Activated CD8-positive, alpha-beta memory T cell treated with anti-CD3 and anti-CD28 coated beads for 36 hours (primary cell): ENCODE results near the gene EHBP1. TPM values are rescaled to one million over a fixed set of nuclear protein-coding genes. Genes with fewer than 3 reads are reported as not detected.

ENCODE experiments used
- CTCF ChIA-PET: fragments of 350-600 bp; sonication (Branson Sonifier 250); formaldehyde crosslinking; loops from one replicate; lab custom pipeline; 2021; ENCODE audit warnings: antibody characterized with exemption; lab: Charles Lee
- POLR2A ChIA-PET: fragments of 350-600 bp; sonication (Branson Sonifier 250); formaldehyde crosslinking; loops from one replicate; lab custom pipeline; 2021; ENCODE audit warnings: antibody characterized with exemption; lab: Charles Lee
- total RNA-seq, 2 experiments: library from RNA; stranded (reverse); gene quantifications; one replicate each; pipeline ENCODE4 v1.2.3, GENCODE V29; 2021

Gene EHBP1
- total RNA-seq, 2 experiments from 2014 or later, result 23.4 to 27.9 TPM

- POLR2A ChIA-PET, result no interaction called here
- CTCF ChIA-PET, result no interaction called here
These were observed 317.9 kb downstream of the EHBP1 start for GRCh38 chr2:63023444-63023843.

DNA sequence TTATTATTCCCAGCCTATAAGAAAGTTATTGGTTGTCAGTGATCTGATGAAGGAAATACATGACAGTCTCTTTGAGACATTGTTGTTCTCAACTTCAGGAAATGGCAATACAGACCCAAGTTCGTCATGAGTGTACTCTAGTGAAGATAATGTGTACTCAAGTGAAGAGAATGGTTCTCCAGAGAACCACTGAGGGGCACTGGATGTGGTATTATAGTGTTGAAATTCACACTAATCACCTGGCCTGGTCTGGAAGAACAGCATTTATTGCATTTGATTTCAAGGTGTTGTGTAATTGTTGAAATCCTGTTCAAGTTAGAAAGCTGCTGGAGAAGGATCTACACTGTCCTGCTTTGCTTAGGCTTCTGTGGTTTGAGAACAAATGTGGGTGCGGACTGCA is 321.7 kb downstream of the EHBP1 start:
- CTCF ChIA-PET, result no interaction called here
- POLR2A ChIA-PET, result no interaction called here

DNA sequence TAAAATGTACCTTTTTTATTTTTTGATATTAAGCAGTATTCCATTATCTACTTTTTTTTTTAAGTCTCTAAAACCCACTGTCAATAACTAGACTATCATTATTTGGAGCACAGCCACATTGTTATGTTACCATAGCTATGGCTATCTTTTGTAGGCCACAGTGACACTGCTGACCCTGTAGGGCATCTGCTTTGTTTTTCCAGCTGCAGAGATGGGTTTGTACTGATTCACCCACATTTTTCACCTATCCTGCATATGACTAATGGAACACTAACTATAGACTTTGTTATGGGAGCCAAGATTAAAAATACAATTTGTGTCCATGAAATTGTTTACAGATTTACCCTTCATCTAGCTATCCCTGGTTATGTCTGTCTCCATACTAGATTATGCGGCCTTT is 323.5 kb downstream of the EHBP1 start:
- ChIA-PET POLR2A (no interaction called here), CTCF (no interaction called here)

- CTCF ChIA-PET, result no interaction called here
These were observed 329.0 kb downstream of the EHBP1 start for GRCh38 chr2:63034526-63034925.

DNA sequence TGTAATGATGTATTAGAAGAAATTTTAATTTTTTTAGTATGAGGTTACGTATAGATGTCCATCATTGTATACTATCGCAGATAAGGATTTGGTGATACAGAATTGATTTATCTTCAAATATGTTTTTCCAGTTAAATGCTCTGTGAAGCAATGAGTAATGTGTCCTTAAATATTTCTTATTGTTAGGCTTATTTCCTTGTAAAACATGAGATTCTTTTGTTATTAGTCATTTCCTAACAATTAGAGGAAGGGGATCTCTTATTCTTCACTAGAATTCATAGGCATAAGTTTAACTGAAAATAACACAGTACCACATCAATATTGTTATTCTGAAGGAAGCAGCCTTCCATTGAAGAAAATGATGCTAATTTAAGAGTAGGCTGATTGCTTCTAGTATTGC is 329.7 kb downstream of the EHBP1 start:
- POLR2A ChIA-PET, result no interaction called here

More at GRCh38 chr2:63034526-63034925, 329.0 kb downstream of the EHBP1 start:
- POLR2A ChIA-PET, result no interaction called here

GRCh38 chr2:63035660-63036059 is 330.1 kb downstream of the EHBP1 start:
- CTCF ChIA-PET, result no interaction called here
- POLR2A ChIA-PET, result no interaction called here

More for the DNA sequence above, 329.7 kb downstream of the EHBP1 start:
- CTCF ChIA-PET, result no interaction called here

DNA sequence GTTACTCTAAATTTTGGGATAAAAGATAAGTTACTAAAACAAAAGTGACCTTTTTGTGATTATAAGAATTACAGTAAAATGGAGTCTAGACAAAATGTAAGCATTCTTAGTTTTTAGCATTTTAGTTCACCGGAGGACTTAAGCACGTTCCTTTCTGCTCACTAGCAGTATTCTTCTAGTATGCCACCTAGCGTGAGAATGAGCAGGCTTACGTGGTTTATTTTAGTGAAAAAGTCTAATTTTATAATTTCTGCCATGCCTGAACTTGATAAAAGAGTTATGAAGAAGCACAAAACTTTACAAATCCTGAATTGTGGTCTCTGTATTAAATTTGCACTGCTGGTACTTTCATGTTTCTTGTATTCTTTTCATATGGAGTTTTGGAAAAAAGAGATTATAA is 332.5 kb downstream of the EHBP1 start:
- ChIA-PET CTCF (no interaction called here), POLR2A (no interaction called here)

GRCh38 chr2:63040586-63040985 is 335.1 kb downstream of the EHBP1 start:
- POLR2A ChIA-PET, result no interaction called here
- CTCF ChIA-PET, result no interaction called here

DNA sequence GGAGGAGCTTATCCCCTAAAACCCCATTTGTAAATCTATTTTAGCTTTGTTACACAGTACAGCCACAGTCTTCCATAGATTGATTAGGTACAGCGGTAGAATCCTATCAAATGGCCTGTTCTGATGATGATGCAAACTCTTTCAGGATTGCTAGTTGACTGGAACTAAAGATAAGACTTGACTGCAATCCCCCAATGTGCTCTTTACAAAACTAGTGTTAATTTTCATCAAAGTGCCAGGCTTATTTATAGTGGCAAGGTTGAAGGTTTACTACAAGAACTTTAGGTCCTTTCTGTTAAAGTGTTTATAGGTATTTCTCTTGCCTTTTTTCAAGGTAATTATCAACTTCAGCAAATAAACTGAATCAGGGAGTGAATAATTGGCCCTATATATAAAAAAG is 336.1 kb downstream of the EHBP1 start:
- CTCF ChIA-PET, result no interaction called here
- POLR2A ChIA-PET, result no interaction called here

DNA sequence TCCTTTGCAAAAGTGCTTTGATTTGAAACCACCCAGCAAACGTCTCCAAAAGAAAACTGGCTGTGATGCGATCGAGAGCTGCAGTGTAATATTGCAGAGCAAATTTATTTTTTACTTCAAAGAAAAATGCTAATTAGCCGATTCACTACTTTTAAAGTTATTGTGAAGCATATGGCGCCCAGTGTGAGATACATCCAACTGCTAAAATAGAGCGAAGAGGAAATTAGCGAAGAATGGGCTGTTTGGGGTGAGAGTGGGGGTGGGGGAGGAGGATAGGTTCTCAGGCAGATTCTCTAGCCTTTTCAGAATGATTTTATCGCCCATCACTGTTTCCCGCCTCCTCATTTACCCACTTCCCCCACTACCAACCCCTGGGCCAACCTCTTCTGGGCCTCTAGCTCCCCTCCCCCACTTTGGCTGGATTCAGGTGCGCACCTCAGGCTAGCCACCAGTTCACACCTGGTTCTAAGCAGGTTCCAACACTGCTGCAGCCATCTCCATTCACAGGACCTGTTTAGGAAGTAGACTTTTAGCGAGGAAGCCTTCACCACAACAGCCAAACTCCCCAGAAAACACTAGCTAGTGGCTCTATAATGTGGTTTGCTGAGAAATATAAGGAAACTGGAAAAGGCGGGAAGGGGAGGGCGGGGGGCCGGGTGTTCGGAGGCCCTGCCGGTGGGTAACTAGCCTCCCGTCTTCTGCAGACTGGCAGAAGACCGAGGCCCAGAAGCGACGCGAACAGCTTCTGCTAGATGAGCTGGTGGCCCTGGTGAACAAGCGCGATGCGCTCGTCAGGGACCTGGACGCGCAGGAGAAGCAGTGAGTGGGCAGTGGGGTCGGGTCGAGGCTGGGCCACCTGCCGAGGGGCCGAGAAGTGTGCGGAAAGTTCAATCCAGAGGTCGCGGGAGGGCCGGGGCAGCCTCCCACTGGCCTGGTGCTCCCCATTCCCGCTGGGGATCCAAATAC is 339.1 kb downstream of the EHBP1 start:
- ChIA-PET CTCF (interaction anchor here (0.6 kb wide), 1 partner anchor 316 kb away, joined by 3 read pairs; no protein-coding TSS in a partner anchor), POLR2A (interaction anchor here (0.6 kb wide), 1 partner anchor 155 kb away, joined by 4 read pairs; no protein-coding TSS in a partner anchor)

DNA sequence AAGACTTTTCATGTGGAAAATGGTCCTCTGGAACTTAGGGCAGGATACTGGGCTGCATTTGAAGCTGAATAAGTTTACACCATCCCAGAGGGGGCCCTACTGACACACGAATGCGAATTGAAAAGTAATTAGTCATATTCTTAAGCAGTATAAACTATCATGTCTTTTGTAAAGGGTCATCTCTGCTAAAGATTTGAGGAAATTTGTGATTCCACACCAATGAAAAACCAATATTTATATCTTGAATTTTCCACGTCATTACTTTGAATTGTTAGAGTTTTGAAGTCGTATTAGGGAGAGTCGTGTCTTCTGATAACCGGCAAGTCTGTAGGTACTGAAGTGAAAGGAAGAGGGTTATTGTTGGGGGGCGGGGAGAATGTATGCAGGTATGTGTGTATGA is 341.0 kb downstream of the EHBP1 start:
- CTCF ChIA-PET, result no interaction called here
- POLR2A ChIA-PET, result no interaction called here

GRCh38 chr2:63046961-63047320 is 341.4 kb downstream of the EHBP1 start:
- POLR2A ChIA-PET, result no interaction called here

DNA sequence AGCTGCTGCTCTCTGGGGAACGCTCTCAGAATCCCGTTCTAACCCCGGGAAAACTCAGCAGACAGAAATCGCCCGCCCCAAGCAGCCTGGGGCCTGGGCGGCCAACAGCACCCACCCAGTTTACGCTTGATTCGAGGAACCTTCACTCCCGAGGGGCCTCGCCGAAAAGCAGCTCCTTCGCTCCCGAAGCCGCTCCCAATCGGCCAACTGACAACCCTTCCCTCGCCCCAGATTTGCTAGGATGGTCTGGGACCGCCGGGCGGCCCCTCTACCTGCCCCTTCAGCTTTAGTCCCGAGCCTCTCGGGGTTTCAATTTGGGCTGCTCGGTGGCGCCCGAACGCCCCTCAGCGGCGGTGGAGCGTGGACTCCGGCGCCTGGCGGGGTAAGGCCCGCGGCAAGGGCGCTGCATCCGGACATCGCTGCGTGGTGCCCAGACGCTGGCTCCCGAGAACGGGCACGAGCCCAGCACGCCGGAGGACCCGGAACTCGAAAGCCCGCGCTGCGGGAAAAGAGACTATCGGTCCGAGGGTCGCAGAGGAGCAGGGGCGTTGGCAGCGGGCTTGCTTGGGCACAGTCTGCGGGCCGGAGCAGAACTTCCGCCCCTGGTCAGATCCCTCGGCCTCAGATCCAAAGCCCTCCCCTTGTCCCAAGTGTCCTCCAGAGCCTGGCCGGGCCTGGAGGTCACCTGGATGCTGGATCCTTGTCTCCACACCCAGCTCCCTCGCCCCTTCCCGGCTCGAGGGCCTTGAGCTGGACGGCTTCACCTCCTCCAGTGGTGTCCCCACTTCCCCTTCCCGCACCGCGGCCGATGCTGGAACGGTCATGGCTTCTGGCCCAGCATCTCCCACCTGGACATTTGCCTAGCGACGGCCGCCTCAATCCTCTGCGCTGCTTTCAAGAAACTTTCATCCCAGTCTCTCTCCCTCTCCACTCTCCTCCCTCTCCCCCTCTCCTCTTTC is 342.1 kb downstream of the EHBP1 start:
- ChIA-PET CTCF (no interaction called here), POLR2A (no interaction called here)

More at GRCh38 chr2:63046961-63047320, 341.4 kb downstream of the EHBP1 start:
- CTCF ChIA-PET, result no interaction called here

DNA sequence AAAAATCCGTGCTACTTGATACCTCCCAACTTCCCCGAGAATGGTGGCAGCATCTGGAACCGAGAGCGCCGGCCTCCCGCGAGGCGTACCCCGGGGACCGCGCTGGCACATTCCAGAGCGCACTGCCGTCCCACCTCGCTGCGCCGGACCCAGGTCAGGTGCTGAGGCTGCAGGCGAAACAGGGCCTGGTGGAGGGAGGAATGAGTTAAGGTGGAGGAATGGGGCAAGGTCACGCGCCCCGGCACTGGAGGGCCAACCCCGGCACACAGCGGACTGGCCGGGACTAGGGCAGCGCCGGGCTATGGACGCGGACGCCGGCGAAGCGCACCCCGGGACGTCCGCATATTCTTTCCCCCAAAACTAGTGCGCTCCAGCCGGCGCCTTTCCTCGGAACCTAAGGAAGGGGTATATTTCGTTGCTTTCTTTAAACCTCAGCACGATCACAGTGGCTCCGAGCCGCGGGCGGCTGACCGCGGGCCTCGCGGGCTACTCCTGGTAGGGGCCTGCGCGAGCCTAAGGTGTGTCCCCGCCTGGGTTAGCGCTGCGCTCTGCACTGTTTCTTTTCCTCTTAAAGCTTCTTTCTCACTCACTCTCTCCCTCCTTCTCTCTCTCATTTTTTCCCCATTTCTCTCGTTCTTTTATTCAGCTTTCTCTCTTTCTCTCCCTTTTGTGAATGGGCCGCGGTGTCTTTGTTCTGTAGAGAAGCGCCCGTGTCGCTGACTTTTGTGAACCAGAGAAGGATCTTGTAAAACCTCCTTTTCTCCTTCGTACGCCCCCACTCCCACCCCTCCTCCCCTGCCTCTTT is 343.1 kb downstream of the EHBP1 start:
- ChIA-PET POLR2A (no interaction called here), CTCF (no interaction called here)

GRCh38 chr2:63049211-63049969 is 343.9 kb downstream of the EHBP1 start:
- ChIA-PET POLR2A (interaction anchor here (0.6 kb wide), 1 partner anchor 93 kb away, joined by 6 read pairs; no protein-coding TSS in a partner anchor), CTCF (no interaction called here)

DNA sequence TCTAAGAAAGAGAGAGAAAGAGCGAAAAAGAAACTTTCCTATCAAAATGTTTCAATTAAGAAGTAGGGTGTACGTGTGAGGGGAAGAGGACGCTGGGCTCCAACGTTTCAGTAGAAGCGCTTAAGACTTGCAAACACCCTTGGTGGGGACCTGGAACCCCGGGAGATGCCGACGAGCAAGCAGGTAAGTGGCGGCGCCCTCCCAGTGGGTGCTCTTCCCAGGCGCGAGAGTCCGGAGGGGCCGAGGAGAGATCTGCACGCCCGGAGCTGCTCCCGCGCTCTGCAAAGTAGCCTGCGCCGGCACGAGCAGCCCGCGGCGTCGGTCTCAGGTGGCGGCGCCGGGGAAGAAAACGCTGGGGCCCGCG is 344.4 kb downstream of the EHBP1 start:
- POLR2A ChIA-PET, result interaction anchor here (0.6 kb wide), 1 partner anchor 93 kb away, joined by 6 read pairs; no protein-coding TSS in a partner anchor
- CTCF ChIA-PET, result no interaction called here

DNA sequence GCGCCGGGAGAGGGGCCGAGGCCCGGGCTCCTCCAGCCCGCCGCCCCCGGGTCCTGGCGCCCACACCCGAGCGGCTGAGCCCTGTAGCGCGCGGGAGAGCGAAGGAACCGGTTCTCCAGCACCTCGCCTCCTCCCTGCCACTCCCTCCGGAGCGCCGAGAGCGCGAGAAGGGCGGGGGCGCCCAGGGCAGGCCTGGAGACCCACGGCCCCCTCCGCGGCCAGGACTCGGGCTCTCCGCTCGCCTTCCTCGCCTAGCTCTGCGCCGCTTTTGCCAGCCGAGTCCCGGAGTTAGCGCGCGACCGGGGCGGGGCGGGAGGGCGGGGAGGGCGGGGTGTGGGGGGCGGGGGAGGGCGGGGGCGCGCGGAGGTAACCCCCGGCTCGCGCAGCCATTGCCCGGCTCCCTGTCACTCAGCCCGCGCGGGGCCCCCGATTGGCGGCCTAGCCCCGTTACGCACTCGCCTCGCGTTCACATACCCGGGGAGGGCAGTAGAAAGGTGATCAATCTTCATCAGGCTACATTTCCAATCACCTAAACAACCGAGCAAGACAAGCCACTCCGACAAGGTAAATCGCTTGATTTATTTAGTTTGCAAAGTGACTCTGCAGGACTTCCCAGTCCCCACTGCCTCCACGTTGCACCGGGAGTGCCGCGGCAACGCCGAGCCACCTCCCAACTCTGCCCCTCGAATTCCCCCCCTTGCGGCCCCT is 345.0 kb downstream of the EHBP1 start, which contains the start of gene OTX1:
OTX1 (plus strand) TSS at position 497 of the 708 bp plus-strand sequence. CDS start 2,161 bp downstream, outside the sequence.
- POLR2A ChIA-PET, result no interaction called here
- CTCF ChIA-PET, result no interaction called here
